Activated naive CD4-positive, alpha-beta T cell (primary cell): ENCODE results near the gene NAA25.
"Not testable (repeated sequence)": the region's sequence is repeated elsewhere in the genome, so short reads cannot be mapped to it uniquely, and the experiment has no call there.

Experiments
- DNase-seq, 4 experiments: peaks; one replicate each; lab custom pipeline; 2025; lab: John Stamatoyannopoulos, UW

Gene NAA25

DNA sequence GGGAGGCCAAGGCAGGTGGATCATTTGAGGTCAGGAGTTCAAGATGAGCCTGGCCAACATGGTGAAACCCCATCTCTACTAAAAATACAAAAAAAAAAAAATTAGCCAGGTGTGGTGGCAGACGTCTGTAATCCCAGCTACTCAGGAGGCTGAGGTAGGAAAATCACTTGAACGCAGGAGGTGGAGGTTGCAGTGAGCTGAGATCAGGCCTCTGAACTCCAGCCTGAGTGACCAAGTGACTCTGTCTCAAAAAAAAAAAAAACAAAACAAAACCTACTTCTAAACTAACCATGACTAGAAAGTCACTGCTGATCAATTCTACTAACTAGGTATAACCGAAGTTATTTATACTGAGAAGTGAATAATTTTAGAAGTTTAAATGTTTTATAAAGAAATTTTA lies 99.0 kb downstream of the NAA25 start:
- DNase-seq: not testable (repeated sequence)

DNA sequence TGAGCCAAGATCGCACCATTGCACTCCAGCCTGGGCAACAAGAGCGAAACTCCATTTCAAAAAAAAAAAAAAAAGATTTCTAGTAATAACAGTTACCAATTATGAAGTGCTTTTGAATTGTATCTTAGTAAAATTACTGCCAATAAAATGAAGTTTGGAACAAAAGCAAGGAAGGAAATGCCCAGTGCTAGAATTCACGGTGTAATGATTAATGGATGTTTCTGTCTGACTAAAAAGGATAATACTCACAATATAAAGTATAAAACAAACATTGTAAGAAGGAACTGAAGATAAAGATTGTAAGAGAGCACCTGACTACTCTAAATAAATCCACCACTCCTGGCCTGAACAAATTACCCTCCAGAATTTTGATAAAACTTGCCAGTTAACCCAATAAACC lies 99.7 kb downstream of the NAA25 start:
- DNase-seq: no peak

DNA sequence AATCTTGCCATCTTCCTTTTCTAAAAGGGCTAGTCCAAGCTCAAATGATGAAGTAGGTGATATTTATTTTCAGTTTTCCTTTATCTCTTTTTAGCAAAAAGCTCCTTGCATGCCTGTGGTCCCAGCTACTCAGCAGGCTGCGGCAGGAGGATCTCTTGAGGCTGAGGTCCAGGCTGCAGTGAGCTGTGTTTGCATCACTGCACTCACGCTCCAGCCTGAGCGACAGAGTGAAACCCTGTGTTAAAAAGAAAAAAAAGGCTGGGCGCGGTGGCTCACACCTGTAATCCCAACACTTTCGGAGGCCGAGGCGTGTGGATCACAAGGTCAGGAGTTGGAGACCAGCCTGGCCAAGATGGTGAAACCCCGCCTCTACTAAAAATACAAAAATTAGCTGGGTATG lies 100.6 kb downstream of the NAA25 start:
- DNase-seq: no peak

DNA sequence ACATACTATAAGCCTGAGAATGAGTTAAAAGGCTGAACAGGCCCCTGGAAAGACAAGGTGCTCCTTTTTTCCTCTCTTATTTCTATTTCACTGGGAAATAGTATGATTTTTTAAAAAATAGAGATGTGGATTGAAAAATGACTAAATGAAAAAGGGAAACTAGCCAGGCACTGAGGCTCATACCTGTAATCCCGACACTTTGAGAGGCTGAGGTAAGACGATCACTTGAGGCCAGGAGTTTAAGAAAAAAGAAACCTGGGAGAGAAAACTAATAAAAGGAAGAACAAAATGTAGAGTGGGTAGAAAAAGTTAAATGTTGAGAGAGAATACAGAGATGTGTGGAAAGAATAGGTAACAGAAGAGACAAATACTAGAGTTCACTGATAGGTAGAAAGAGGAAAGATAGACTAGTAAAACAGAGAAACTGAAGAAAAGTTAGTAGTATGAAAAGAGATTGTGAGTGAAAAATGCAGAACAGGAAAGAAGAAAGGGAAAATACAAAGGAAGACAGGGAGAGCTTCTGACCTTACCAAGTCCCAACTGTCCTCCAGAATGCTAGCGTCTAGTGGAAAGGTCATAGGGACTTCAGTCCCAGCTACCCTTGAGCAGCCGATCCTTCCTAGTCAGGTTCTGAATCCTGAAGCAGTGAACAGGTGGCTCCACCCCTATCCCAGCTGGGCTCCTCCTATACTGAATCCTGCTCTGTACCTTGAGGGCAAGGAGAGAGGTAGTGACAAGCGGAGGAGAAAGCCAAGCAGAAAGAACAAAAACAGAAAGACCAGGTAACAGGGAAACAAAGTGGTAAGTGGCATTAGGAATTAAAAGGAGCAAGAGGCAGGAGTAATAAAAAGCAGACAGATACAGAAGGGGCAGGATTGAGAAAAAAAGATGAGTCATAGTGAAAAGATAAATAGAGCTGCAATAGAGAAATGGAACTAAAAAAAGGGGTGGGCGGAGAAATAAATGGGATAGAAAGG lies 102.9 kb downstream of the NAA25 start:
- no peak for DNase-seq

DNA sequence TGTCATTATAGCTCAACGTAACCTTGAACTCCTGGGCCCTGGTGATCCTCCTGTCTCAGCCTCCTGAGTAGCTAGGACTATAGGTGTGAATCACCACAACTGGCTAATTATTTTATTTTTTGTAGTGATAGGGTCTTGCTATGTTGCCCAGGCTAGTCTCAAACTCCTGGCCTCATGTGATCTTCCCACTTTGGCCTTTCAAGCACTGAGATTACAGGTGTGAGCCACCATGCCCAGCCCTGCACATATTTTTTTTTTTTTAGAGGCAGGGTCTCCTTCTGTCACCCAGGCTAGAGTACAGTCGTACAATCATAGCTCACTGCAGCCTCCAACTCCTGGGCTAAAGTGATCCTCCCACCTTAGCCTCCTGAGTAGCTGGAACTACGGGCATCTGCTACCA lies 104.5 kb downstream of the NAA25 start:
- DNase-seq: no peak

DNA sequence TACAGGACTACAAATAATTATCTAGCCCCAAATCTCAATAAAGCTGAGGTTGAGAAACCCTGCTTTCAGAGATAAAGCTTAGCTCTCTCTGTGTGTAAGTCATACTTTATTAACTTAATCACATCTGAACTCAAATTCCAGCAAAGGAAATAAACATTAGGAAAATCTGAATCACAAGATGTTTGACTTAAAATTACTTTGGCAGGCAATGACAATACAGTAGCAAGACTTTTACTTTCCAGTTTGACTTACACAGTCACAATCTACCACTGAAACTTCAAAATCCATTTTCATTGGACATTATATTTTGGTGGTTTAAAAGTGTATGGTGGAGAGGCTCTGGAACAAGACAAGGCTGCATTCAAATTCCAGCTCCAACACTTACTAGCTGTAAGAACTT lies 107.0 kb downstream of the NAA25 start:
- DNase-seq: no peak

DNA sequence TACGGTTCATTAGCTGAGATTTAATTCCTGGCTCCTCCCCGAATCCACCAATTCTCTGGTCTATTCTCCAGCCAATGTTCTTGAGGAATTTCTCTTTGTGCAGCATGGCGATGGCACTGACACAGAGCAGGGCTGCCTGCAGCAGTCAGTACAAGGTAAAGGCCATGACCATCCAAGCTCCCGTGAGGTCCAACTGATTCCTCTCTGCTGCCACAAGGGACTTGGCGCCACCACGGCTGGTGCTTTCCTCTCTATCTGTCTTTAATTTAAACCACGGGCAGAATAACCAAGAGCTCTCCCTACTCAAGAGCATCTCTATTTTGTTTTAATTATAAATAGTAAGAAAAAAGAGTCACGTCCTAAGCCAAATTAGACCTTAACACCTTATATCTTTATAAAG lies 107.8 kb downstream of the NAA25 start:
- DNase-seq: no peak

DNA sequence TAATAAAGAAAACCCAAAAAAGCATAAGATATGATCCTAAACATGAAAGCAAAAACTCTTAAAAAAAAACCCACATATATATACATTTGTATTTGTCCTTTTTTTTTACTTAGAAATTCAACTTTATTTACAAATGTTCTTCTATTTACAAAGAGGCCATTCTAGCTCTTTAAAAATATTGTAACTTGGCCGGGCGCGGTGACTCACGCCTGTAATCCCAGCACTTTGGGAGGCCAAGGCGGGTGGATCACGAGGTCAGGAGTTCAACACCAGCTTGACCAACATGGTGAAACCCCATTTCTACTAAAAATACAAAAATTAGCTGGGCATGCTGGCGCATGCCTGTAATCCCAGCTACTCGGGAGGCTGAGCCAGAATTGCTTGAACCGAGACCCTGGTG lies 109.5 kb downstream of the NAA25 start:
- DNase-seq: not testable (repeated sequence)

DNA sequence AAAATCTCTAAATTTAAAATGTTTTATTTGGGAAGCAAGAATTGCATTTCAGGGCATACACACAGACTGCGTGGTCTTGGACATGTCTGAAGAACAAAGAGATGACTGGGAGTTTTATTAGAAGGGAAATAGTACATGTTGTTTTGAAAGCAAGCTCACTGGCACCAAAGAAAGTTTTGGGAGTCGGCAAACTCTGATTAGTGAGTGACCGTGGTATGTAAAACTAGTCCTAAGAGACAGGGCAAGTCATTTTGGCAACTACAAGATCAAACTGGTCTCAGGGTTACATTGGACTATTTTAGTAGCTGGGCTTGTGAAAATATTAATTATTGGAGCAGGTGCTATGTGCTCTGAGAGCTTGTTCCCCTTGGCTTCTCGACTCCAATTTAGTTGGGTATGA lies 110.6 kb downstream of the NAA25 start:
- DNase-seq: no peak

DNA sequence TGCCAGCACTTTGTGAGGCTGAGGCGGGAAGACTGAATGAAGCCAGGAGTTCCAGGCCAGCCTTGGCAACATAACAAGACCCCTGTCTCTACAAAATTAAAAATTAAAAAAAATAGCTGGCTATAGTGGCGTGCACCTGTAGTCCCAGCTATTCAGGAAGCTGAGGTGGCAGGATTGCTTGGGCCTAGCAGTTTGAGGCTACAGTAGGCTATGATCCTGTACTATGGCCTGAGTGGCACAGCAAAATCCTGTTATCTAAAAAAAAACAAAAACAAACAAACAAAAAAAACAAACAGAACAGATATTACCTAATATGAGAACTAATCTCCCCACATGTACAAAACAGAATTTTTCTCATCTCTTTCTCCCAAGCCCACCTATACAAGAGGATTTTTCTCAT lies 111.3 kb downstream of the NAA25 start:
- no peak for DNase-seq

DNA sequence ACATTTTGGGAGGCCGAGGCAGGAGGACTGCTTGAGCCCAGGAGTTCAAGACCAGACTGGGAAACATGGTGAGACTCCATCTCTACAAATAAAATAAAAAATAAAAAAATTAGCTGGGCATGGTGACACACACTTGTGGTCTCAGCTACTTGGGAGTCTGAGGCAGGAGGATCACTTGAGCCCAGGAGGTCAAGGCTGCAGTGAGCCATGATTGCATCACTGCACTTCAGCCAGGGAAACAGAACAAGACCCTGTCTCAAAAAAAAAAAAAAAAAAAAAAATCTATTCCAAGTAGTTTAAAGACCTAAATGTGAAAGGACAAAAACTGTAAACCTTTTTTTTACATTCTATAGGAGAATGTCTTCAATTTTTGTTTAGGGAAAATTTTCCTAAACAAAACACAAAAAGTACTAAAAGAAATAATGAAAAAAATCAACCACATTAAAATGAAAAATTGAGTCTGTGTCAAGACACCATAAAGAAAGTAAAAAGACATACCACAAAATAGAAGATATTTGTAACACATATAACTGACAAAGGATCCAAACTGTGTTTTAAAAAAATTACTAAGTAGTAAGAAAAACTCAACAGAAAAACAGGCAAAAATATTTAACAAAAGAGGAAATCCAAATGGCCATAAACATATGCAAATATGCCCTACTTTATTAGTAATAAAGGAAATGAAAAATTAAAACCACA lies 112.7 kb downstream of the NAA25 start:
- no peak for DNase-seq

DNA sequence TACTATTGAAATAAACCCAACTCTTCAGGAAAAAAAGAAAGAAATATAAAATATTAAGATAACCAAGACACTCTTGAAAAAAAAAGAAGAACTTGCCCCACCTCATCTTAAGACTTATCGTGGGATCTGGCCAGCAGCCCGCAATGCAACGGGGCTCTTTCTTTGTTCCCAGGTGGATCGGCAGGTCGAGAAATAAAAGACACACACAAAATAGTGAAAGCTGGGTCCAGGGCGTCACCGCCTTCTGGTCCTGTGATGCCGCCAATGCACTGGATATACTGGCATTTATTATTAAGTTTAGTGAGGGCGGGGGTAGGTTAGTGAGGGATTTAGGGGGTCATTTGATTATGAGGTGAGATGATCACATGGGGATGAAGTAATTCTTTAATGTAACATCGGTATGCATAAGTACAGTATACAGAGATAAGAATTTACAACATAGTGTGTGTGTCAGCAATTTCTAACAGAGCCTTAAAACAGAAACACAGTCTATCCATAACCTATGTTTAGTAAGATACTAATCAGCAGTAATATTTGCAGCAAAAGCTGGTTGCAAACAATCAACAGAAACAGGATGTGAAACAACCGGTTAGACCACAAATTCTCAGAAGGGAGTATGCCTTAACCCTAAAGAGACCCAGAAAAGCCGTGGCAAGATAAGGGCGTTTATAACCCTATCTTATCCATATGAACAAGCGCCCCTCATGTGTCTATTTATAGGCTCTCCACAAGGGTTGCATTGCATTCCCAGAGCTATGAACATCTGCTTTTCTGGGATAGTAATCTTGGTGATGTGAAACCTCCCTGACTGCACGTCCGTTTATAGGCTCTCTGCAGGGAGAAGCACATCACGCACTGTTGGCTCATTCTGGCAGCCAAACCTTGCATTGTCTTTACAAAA lies 114.1 kb downstream of the NAA25 start:
- DNase-seq: not testable (repeated sequence)

DNA sequence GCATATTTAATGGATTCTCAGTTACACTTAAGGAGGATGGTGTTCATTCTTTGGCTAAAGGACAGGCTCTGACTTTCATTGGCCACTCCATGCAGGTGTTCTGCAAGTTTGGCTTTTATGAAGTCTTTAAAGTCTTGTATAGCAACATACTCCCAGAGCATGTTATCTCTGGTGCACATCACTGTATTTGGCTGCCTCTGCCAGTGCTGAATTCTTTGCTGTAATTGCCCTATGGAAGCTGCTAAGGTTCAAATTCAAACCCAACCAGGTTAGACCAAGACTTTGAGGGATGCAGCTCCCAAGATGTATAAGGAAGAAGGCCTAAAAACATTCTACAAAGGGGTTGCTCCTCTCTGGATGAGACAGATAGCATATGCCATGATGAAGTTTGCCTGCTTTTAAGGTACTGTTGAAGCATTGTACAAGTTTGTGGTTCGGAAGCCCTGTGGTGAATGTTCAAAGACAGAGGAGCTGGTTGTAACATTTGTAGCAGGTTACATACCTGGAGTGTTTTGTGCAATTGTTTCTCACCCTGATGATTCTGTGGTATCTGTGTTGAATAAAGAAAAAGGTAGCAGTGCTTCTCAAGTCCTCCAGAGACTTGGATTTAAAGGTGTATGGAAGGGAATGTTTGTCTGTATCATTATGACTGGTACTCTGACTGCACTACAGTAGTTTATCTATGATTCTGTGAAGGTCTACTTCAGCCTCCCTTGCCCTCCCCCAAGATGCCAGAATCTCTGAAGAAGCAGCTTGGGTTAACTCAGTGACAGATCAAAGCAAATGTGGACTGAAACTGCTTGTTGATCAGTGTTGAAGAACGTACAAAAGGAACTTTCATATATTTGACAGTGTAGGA lies 115.1 kb downstream of the NAA25 start:
- DNase-seq: no peak

DNA sequence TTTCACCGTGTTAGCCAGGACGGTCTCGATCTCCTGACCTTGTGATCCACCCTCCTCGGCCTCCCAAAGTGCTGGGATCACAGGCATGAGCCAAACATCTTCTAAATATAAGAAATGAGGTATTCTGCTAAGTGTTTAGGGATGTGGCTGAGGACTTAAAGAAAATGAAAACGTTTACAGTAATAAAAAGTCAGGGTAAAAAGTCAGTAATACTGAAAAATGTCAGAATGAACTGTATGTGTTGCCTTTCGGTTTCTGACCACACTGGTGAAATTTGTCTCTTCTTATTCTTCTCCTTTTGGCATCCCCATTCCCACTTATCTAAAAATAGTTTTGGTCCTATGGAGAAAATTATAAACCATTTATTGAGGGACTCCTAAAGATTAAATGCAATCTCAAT lies 116.1 kb downstream of the NAA25 start:
- DNase-seq: no peak

DNA sequence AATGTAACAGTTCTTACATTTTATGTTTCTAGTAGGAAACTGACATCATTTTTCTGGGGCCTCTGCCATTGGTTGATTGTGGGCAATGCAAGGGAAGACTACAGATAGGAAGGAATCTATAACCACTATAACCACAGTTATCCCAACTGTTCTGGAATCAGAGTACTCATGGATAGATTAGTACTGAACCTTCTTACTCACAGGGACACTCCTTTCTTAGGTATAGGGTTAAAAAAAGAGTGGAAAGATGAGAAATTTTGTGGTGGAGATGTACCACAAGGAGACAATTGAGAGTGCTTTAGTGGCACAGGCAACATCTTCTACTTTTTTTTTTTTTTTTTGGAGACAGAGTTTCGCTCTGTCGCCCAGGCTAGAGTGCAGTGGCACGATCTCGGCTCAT lies 116.6 kb downstream of the NAA25 start:
- DNase-seq: no peak

DNA sequence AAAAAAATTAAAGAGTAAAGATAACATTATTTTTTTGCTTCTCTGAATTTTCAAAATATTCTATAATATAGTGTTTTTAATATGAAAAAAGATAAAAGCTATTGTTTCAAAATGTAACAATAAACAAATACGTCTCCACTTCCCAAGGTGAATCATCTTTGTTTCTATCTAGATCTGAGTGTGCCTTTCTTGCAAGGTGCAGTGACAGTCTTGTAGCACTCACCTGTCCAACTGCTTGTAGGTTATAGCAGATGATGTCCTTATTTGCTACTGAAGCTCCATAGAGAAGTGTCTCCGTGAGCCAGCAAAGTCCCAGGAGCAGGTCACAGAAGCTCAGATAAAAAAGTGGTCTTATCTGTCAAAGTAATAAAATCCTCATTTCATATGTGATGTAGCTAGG lies 117.0 kb downstream of the NAA25 start:
- no peak for DNase-seq

DNA sequence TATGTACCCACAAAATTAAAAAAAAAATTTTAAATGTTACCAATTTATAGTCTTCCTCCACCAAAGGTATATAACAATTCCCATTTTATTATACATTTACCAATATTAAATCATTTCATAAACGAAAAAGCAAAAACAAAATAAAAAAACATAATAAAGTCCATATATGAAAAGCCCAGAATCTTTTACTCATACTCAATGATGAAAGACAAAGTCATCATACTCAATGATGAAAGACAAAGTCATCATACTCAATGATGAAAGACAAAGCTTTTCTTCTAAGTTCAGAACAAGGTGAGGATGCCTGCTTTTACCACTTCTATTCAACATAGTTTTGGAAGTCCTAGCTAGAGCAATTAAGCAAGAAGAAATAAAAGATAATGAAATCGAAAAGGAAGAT lies 123.8 kb downstream of the NAA25 start:
- DNase-seq: no peak

DNA sequence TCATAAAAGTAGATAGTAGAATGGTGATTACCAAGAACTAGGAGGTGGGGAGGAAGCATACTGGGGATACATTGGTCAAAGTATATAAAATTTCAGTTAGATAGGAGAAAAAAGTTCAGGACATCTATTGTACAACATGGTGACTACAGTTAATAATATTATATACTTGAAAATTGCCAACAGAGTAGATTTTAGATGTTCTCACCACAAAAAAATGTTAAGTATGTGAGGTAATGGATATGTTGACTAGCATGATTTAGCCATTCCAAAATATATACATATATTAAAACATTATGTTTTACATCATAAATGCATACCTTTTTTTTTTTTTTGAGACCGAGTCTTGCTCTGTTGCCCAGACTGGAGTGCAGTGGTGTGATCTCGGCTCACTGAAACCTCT lies 126.6 kb downstream of the NAA25 start:
- DNase-seq: no peak

DNA sequence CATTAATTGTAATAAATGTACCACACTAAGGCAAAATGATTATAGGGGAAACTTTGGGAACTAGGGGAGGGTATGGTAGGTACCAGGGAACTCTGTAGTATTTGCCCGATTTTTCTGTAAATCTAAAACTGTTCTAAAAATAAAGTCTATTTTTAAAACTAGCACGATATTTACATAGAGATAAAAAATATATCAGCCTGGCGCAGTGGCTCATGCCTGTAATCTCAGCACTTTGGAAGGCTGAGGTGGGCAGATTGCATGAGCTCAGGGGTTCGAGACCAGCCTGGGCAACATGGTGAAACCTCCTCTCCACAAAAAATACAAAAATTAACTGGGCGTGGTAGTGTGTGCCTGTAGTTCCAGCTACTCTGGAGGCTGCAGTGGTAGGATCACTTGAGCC lies 128.0 kb downstream of the NAA25 start:
- DNase-seq: no peak

DNA sequence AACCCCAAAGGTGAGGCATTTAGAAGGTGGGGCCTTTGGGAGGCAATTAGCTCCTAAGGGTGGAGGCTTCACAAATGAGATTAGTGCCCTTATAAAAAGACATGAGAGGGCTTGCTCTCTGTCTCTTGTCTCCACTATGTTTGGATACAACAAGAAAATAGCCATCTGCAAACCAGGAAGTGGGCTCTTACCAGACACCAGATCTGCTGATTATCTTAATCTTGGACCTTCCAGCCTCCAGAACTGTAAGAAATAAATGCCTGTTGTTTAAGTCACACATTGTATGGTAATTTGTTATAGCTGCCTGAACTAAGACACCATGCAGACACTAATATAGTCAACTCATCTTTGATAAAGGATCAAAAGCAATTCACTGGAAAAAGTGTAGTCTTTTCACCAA lies 130.0 kb downstream of the NAA25 start:
- no peak for DNase-seq

DNA sequence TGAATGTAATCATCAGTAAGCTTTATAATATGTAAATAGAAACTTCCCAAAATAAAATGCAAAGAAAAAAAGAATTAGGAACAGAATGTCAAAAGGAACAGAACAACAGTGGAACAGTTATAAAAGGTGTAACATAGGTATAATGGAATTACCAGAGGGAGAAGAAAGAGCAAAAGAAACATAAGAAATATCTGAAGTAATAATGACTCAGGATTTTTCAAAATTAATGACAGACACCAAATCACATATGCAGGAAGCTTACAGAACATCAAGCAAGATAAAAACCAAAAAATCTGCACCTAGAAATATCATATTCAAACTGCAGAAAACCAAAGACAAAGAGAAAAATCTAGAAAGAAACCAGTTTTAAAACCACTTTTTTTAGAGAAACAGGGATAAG lies 131.7 kb downstream of the NAA25 start:
- no peak for DNase-seq
